Measurements from ENCODE around the gene LYG2. TPM values are rescaled to one million over a fixed set of nuclear protein-coding genes. Genes with fewer than 3 reads are reported as not detected.
"Not testable (repeated sequence)": the region's sequence is repeated elsewhere in the genome, so short reads cannot be mapped to it uniquely, and the experiment has no call there.

The LYG2 gene
- total RNA-seq, 4 donors from 2014 or later, result not detected

DNA sequence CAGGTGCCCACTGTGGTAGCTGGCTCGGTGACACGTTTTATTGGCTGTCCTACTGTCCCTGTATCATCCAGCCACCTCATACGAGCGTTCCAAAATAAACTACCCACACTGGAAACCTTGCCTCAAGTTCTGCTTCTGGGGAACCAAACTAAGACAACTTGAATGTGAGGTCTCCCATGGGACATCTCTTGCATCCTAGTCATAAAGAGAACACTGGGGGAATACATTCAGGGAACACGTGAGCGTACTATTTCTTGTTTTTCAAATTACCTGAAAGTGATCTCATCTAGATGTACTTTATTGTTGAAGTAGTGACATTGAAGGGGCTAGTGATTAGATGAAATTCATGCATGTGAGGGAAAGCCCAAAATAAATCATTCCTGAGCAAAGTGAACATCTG lies 15.0 kb downstream of the LYG2 start:
- TF ChIP-seq EP300 (IDR thresholded peaks at IDR 0.05) (no peak), CTCF (IDR thresholded peaks at IDR 0.05) (no peak), POLR2A (IDR thresholded peaks at IDR 0.05) (no peak)
- DNase-seq (ENCODE audit: low spot score in 2 of 2), result no peak
- H3K4me1 ChIP-seq, result no peaks in the 10 kb centered on the region
- no peaks in the 10 kb centered on the region for H3K27me3 ChIP-seq
- no peak overlapping the region for H3K4me3 ChIP-seq
- WGBS, 2 donors, result 89 to 90% methylated on average over 6 of the region's 6 CpGs
- H3K36me3 ChIP-seq, result no peaks in the 10 kb centered on the region
- no peak overlapping the region for H3K27ac ChIP-seq
- H3K9me3 ChIP-seq, result peaks cover 0 to 4% (median 0%) of the 10 kb centered on the region in 4 donors

GRCh38 chr2:99238599-99238998 lies 16.9 kb downstream of the LYG2 start:
- no peaks in the 10 kb centered on the region for H3K4me1 ChIP-seq
- TF ChIP-seq CTCF (IDR thresholded peaks at IDR 0.05), result no peak
- no peak for TF ChIP-seq POLR2A (IDR thresholded peaks at IDR 0.05)
- no peak for TF ChIP-seq EP300 (IDR thresholded peaks at IDR 0.05)
- no peaks in the 10 kb centered on the region for H3K27me3 ChIP-seq
- 81 to 82% methylated on average over 6 of the region's 6 CpGs for WGBS, 2 donors
- no peak overlapping the region for H3K27ac ChIP-seq
- no peaks in the 10 kb centered on the region for H3K36me3 ChIP-seq
- H3K9me3 ChIP-seq, result peaks cover 0 to 4% (median 0%) of the 10 kb centered on the region in 4 donors
- DNase-seq (ENCODE audit: low spot score in 2 of 2), result no peak
- no peak overlapping the region for H3K4me3 ChIP-seq

GRCh38 chr2:99233177-99233576 lies 22.3 kb downstream of the LYG2 start:
- not testable (repeated sequence) for H3K27ac ChIP-seq; H3K4me3 ChIP-seq; DNase-seq (ENCODE audit: low spot score in 2 of 2); H3K27me3 ChIP-seq; H3K4me1 ChIP-seq; H3K36me3 ChIP-seq
- peaks cover 0 to 22% (median 2%) of the 10 kb centered on the region in 4 donors for H3K9me3 ChIP-seq

DNA sequence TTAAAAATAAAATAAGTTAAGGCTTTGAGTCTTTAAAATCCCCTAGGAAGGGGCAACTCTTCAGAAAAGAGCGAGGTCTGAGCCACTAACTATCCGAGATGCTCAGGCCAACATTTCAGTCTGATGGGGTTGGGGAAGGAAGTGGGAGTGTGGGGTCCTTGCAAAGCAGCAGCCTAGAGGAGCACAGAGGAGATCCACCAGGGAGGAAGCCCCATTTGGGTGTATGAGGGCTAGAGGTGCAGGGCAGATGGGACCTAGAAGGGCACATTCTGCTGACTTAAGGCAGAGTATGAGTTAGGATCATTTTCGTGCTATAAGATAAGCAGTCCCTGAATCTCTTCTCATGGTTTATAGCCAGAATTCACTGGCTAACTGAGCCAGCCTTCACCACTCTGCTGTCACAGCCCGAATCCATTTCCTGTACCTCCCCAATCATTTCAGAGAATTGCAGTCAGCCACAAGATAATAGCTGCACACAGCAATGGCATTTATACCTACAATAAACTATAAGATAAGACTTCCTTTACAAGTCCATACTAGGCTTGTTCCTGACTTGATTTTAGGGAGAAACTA lies 37.5 kb downstream of the LYG2 start:
- no peak for TF ChIP-seq POLR2A (IDR thresholded peaks at IDR 0.05)
- TF ChIP-seq EP300 (IDR thresholded peaks at IDR 0.05), result no peak
- TF ChIP-seq CTCF (IDR thresholded peaks at IDR 0.05), result no peak
- WGBS, 2 donors, result 70 to 75% methylated on average over 4 of the region's 4 CpGs

GRCh38 chr2:99216096-99216495 lies 39.4 kb downstream of the LYG2 start:
- Histone ChIP-seq H3K27me3 (no peaks in the 10 kb centered on the region), H3K36me3 (peaks cover 0 to 56% (median 0%) of the 10 kb centered on the region in 3 donors), H3K9me3 (no peaks in the 10 kb centered on the region), H3K27ac (no peak overlapping the region), H3K4me3 (no peak overlapping the region), H3K4me1 (no peaks in the 10 kb centered on the region)
- TF ChIP-seq EP300 (IDR thresholded peaks at IDR 0.05) (no peak), POLR2A (IDR thresholded peaks at IDR 0.05) (no peak), CTCF (IDR thresholded peaks at IDR 0.05) (no peak)
- 94 to 98% methylated on average over 2 of the region's 2 CpGs for WGBS, 2 donors
- no peak for DNase-seq (ENCODE audit: low spot score in 2 of 2)

More for the DNA sequence above, 37.5 kb downstream of the LYG2 start:
- Histone ChIP-seq H3K4me1 (no peaks in the 10 kb centered on the region), H3K36me3 (peaks cover 0 to 52% (median 0%) of the 10 kb centered on the region in 3 donors), H3K4me3 (no peak overlapping the region), H3K27me3 (no peaks in the 10 kb centered on the region), H3K9me3 (no peaks in the 10 kb centered on the region), H3K27ac (no peak overlapping the region)
- DNase-seq (ENCODE audit: low spot score in 2 of 2), result no peak

DNA sequence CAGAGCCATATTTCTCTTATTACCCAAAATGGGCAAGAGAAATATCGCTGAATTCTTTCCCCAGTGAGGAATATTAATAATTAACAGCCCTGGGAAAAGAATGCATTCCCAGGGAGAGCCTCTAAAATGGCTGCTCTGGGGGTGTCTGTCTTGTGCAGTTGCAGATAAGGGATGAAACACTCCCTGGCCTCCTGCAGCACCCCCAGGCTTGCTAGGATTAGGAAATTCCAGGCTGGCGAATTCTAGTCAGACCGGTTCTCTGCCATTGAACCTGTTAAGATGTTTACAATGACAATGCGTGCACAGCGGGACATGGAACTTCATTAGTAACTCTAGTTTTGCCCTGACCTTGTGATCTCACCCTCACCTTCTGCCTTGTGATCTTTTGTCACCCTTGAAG lies 50.0 kb downstream of the LYG2 start:
- Histone ChIP-seq H3K27ac (no peak overlapping the region), H3K9me3 (no peaks in the 10 kb centered on the region), H3K36me3 (peaks cover 0 to 18% (median 0%) of the 10 kb centered on the region in 3 donors), H3K27me3 (no peaks in the 10 kb centered on the region), H3K4me1 (no peaks in the 10 kb centered on the region), H3K4me3 (no peak overlapping the region)
- no peak for DNase-seq (ENCODE audit: low spot score in 2 of 2)
- WGBS, 2 donors, result 86 to 91% methylated on average over 5 of the region's 5 CpGs
- no peak for TF ChIP-seq EP300 (IDR thresholded peaks at IDR 0.05)
- TF ChIP-seq CTCF (IDR thresholded peaks at IDR 0.05), result no peak
- no peak for TF ChIP-seq POLR2A (IDR thresholded peaks at IDR 0.05)

All from tibial nerve (tissue), 4 donors.